ENCODE measurements around the gene SPTBN4. TPM values are rescaled to one million over a fixed set of nuclear protein-coding genes. Genes with fewer than 3 reads are reported as not detected.

Gene SPTBN4
- total and polyA plus RNA-seq, 2 of the 4 experiments (the other 2 are of a cell fraction) = 0.72 to 0.91 TPM

DNA sequence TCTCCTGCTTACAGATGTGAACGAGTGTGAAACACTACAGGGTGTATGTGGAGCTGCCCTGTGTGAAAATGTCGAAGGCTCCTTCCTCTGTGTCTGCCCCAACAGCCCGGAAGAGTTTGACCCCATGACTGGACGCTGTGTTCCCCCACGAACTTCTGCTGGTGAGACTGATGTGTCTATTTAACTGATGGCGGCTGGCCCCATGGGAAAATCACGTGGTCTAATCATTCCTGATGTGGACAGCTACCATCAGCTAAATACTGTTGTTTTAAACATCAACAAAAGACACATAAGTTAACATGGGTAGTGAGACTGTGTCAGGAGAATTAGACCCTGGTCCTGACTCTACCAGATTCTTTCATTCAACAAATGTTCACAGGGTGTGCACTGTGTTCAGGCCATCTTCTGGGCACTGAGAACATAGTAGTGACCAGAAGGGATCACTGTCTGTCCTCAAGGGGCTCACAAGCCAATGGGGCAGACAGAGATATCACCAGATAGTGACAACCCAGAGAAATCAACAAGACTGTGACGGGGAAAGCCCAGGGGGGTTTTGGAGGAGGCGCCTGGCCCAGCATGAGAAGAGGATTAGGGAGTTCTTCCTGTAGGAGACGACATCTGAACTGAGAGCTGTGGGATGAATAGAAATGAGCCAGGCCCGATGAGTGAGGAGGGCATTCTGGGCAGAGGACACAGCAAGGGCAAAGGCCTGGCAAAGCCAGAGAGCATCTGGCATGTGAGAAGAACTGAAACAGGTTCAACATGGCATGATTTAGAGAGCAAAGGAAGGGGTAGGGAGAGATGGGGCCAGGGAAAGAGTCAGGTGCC is 152.7 kb downstream of the SPTBN4 start (continued):
- TF ChIP-seq SMC3 (IDR thresholded peaks at IDR 0.05; ENCODE audit: low read depth, low read length) (no peak), POLR2A (IDR thresholded peaks at IDR 0.05; ENCODE audit: low read depth, low read length) (no peak)

DNA sequence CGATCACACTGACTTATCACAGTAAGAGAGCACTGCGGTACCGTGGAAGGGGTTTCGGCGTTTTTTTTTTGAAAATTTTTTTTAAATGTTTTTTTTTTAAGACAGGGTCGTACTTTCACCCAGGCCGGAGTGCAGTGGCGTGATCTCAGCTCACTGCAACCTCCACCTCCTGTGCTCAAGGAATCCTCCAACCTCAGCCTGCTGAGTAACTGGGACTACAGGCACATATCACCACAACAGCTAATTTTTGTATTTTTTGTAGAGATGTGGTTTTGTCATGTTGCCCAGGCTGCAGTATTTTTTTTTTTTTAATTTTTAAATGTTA is 153.3 kb downstream of the SPTBN4 start:
- no peak overlapping the region for H3K56ac ChIP-seq (ENCODE audit: extremely low read depth, insufficient read depth, low read length)
- H2BK5ac ChIP-seq (ENCODE audit: low read depth, low read length, poor library complexity, severe bottlenecking) = no peak overlapping the region
- no peak overlapping the region for H3K9ac ChIP-seq (ENCODE audit: low read depth, low read length)
- H3K14ac ChIP-seq (replicated peaks; ENCODE audit: low read depth, low read length) = no peak overlapping the region
- no peak overlapping the region for H2AK9ac ChIP-seq (replicated peaks; ENCODE audit: low read depth, low read length, poor library complexity)
- peaks cover 17% of the 10 kb centered on the region; the same call in 1 of the 2 replicates for H3K4me1 ChIP-seq (ENCODE audit: control insufficient read depth, insufficient read depth, low read length)
- in situ Hi-C loops (cut with MboI; ENCODE audit: low sequenced_read_pairs) (no loop called here), intact Hi-C loops (cut with micrococcal nuclease) (no loop called here), dilution Hi-C loops (cut with HindIII; ENCODE audit: low sequenced_read_pairs, unreplicated experiment) (no loop called here)
- no peak overlapping the region for H4K8ac ChIP-seq (ENCODE audit: low read depth in 2 of 2, low read length in 2 of 2)
- no peak overlapping the region for H2AFZ ChIP-seq (replicated peaks; ENCODE audit: low read length, poor library complexity)
- H2BK120ac ChIP-seq (ENCODE audit: low read depth, low read length) = no peak overlapping the region
- 80% methylated on average over 1 of the region's 8 CpGs; no CpG with 5 or more reads in 1 of the 2 experiments for WGBS, 2 experiments (ENCODE audit: extremely low coverage in 2 of 2, insufficient read length in 1 of 2)
- peaks cover 16% of the 10 kb centered on the region for H3K9me1 ChIP-seq (ENCODE audit: insufficient read depth, low read length)
- no peak overlapping the region for H2AK5ac ChIP-seq (ENCODE audit: low read depth, low read length)
- no peak overlapping the region for H3K18ac ChIP-seq (ENCODE audit: low read depth, low read length)
- H2BK15ac ChIP-seq (ENCODE audit: low read depth, low read length) = no peak overlapping the region
- no peak overlapping the region for H3K27ac ChIP-seq (ENCODE audit: insufficient read depth, low read length)
- no peak overlapping the region for H4K91ac ChIP-seq (ENCODE audit: insufficient read depth, low read depth, low read length)
- H4K5ac ChIP-seq (ENCODE audit: low read depth, low read length) = no peak overlapping the region
- no peak overlapping the region for H3K4me2 ChIP-seq (ENCODE audit: low read depth, low read length)
- DNase-seq = no peak
- H3K27me3 ChIP-seq (ENCODE audit: control insufficient read depth, insufficient read depth, low read length) = no peaks in the 10 kb centered on the region
- CTCF ChIA-PET = interaction anchor here (0.6 to 1.4 kb wide), 2 partner anchors 14 to 1568 kb away, joined by 3 to 6 read pairs; no protein-coding TSS in a partner anchor
- H3K23ac ChIP-seq (ENCODE audit: low read depth, low read length) = no peak overlapping the region
- H3K4ac ChIP-seq (ENCODE audit: low read depth, low read length) = no peak overlapping the region
- peaks cover 63% of the 10 kb centered on the region for H3K36me3 ChIP-seq (ENCODE audit: control insufficient read depth, insufficient read depth, low read length)
- POLR2A ChIA-PET (ENCODE audit: unreplicated experiment) = interaction anchor here (0.6 kb wide), 1 partner anchor 17 kb away, joined by 16 read pairs; no protein-coding TSS in a partner anchor
- no peak overlapping the region for H3K4me3 ChIP-seq (ENCODE audit: insufficient read depth, low read depth, low read length)
- no peak overlapping the region for H2BK20ac ChIP-seq (ENCODE audit: low read depth, low read length)
- no peak for ATAC-seq (ENCODE audit: low read depth)
- H4K20me1 ChIP-seq (ENCODE audit: insufficient read depth, low read length) = peaks cover 7% of the 10 kb centered on the region; the same call in 1 of the 2 replicates
- H3K9me3 ChIP-seq (ENCODE audit: control insufficient read depth, insufficient read depth, low read length) = no peaks in the 10 kb centered on the region
- BruUV-seq (replicated peaks) = no TSS peak
- peaks cover 4 to 24% of the 10 kb centered on the region in 2 experiments for H3K79me1 ChIP-seq (ENCODE audit: low read depth in 1 of 2, low read length in 2 of 2)
- no peak for TF ChIP-seq RAD21 (IDR thresholded peaks at IDR 0.05; ENCODE audit: low read length)
- no peak for TF ChIP-seq FOS (IDR thresholded peaks at IDR 0.05; ENCODE audit: low read depth, low read length)
- TF ChIP-seq NFE2L2 (IDR thresholded peaks at IDR 0.05; ENCODE audit: low read depth, low read length) = no peak
- no peak for TF ChIP-seq POLR2A (IDR thresholded peaks at IDR 0.05; ENCODE audit: low read depth, low read length)
- no peak for TF ChIP-seq BHLHE40 (IDR thresholded peaks at IDR 0.05; ENCODE audit: low read depth, low read length)
- TF ChIP-seq CHD1 (IDR thresholded peaks at IDR 0.05; ENCODE audit: low read depth, low read length) = no peak
- TF ChIP-seq MAFK (IDR thresholded peaks at IDR 0.05; ENCODE audit: low read depth, low read length) = no peak
- TF ChIP-seq, protein P1, sequence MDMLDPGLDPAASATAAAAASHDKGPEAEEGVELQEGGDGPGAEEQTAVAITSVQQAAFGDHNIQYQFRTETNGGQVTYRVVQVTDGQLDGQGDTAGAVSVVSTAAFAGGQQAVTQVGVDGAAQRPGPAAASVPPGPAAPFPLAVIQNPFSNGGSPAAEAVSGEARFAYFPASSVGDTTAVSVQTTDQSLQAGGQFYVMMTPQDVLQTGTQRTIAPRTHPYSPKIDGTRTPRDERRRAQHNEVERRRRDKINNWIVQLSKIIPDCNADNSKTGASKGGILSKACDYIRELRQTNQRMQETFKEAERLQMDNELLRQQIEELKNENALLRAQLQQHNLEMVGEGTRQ (IDR thresholded peaks at IDR 0.05; ENCODE audit: low read depth, low read length) = no peak
- TF ChIP-seq, protein P2, sequence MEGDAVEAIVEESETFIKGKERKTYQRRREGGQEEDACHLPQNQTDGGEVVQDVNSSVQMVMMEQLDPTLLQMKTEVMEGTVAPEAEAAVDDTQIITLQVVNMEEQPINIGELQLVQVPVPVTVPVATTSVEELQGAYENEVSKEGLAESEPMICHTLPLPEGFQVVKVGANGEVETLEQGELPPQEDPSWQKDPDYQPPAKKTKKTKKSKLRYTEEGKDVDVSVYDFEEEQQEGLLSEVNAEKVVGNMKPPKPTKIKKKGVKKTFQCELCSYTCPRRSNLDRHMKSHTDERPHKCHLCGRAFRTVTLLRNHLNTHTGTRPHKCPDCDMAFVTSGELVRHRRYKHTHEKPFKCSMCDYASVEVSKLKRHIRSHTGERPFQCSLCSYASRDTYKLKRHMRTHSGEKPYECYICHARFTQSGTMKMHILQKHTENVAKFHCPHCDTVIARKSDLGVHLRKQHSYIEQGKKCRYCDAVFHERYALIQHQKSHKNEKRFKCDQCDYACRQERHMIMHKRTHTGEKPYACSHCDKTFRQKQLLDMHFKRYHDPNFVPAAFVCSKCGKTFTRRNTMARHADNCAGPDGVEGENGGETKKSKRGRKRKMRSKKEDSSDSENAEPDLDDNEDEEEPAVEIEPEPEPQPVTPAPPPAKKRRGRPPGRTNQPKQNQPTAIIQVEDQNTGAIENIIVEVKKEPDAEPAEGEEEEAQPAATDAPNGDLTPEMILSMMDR (conservative IDR thresholded peaks at IDR 0.05; ENCODE audit: low read depth, low read length) = no peak
- TF ChIP-seq SMC3 (IDR thresholded peaks at IDR 0.05; ENCODE audit: low read depth, low read length) = no peak
- no peak for TF ChIP-seq MAZ (IDR thresholded peaks at IDR 0.05; ENCODE audit: borderline replicate concordance, low read depth, low read length)
- TF ChIP-seq ELK1 (IDR thresholded peaks at IDR 0.05; ENCODE audit: borderline replicate concordance, low read depth, low read length) = no peak
- TF ChIP-seq RFX5 (IDR thresholded peaks at IDR 0.05; ENCODE audit: low read depth, low read length) = no peak
